HEK293T (cell line): ENCODE results near the gene BUB1B.

ENCODE experiments used
- ARNT ChIP-seq: fragments of 450-650 bp; IDR thresholded peaks from 2 replicates; pipeline ENCODE4 v1.6.1; 2017; ENCODE audit warnings: mild to moderate bottlenecking
- BHLHE40 ChIP-seq: fragments of 450-650 bp; IDR thresholded peaks from 2 replicates; pipeline ENCODE4 v1.6.1; 2016; ENCODE audit warnings: mild to moderate bottlenecking, moderate library complexity, borderline replicate concordance
- CTBP1 ChIP-seq: fragments of 450-650 bp; IDR thresholded peaks from 2 replicates; pipeline ENCODE4 v1.6.1; 2016; ENCODE audit warnings: borderline replicate concordance
- FOXA1 ChIP-seq: fragments of 450-650 bp; IDR thresholded peaks from 2 replicates; pipeline ENCODE4 v1.6.1; 2016; ENCODE audit warnings: mild to moderate bottlenecking
- FOXM1 ChIP-seq: fragments of 450-650 bp; IDR thresholded peaks from 2 replicates; pipeline ENCODE4 v1.6.1; 2017; ENCODE audit warnings: mild to moderate bottlenecking, borderline replicate concordance
- HDGF ChIP-seq: fragments of 450-650 bp; IDR thresholded peaks from 2 replicates; pipeline ENCODE4 v1.6.1; 2017; ENCODE audit warnings: antibody characterized with exemption, borderline replicate concordance
- SP1 ChIP-seq: fragments of 450-650 bp; IDR thresholded peaks from 2 replicates; pipeline ENCODE4 v1.6.1; 2017
- SUZ12 ChIP-seq: fragments of 450-650 bp; IDR thresholded peaks from 2 replicates; pipeline ENCODE4 v1.6.1; 2016; ENCODE audit warnings: mild to moderate bottlenecking

DNA sequence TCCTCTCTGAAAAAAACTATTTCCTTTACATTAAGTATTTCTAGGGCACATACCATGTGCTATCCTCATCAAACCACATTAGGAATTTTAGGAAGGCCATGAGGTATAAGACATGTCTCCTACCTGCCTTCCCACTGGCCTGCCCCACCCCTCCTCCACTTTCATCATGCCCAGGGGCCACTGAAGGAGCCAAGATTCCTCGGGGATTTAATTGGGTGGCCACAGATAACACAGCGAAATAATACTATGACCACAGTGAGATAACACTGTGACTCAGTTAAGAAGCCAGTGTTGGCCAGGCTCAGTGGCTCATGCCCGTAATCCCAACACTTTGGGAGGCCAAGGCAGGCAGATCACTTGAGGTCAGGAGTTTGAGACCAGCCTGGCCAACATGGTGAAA, 42.4 kb upstream of the BUB1B start:
- TF ChIP-seq FOXA1, result no peak
- TF ChIP-seq BHLHE40, result no peak
- TF ChIP-seq HDGF, result no peak
- no peak for TF ChIP-seq ARNT
- no peak for TF ChIP-seq FOXM1
- no peak for TF ChIP-seq SP1
- TF ChIP-seq SUZ12, result no peak
- TF ChIP-seq CTBP1, result no peak
